ENCODE results near the gene HES5. TPM values are rescaled to one million over a fixed set of nuclear protein-coding genes. Genes with fewer than 3 reads are reported as not detected.

The HES5 gene
- total and polyA plus RNA-seq, 2 of the 4 experiments (the other 2 are of a cell fraction) = not detected

GRCh38 chr1:2559509-2560298, 29.6 kb upstream of the HES5 start:
- BruUV-seq (replicated peaks) = no TSS peak
- no peak overlapping the region for H2BK20ac ChIP-seq (ENCODE audit: low read depth, low read length)
- intact Hi-C loops (cut with micrococcal nuclease) = no loop called here
- in situ Hi-C loops (cut with MboI; ENCODE audit: low sequenced_read_pairs) = no loop called here
- peaks cover 3% of the 10 kb centered on the region; the same call in 1 of the 2 replicates for H3K27me3 ChIP-seq (ENCODE audit: control insufficient read depth, insufficient read depth, low read length)
- H3K9me1 ChIP-seq (ENCODE audit: insufficient read depth, low read length) = no peaks in the 10 kb centered on the region
- H2AFZ ChIP-seq (replicated peaks; ENCODE audit: low read length, poor library complexity) = no peak overlapping the region
- no peak overlapping the region for H3K56ac ChIP-seq (ENCODE audit: extremely low read depth, insufficient read depth, low read length)
- dilution Hi-C loops (cut with HindIII; ENCODE audit: low sequenced_read_pairs, unreplicated experiment) = no loop called here
- no peaks in the 10 kb centered on the region for H3K4me1 ChIP-seq (ENCODE audit: control insufficient read depth, insufficient read depth, low read length)
- POLR2A ChIA-PET (ENCODE audit: unreplicated experiment) = no interaction called here
- no peak overlapping the region for H3K4me2 ChIP-seq (ENCODE audit: low read depth, low read length)
- H4K20me1 ChIP-seq (ENCODE audit: insufficient read depth, low read length) = no peaks in the 10 kb centered on the region
- H2BK120ac ChIP-seq (ENCODE audit: low read depth, low read length) = no peak overlapping the region
- H3K18ac ChIP-seq (ENCODE audit: low read depth, low read length) = no peak overlapping the region
- no peaks in the 10 kb centered on the region for H3K36me3 ChIP-seq (ENCODE audit: control insufficient read depth, insufficient read depth, low read length)
- 70% methylated on average over 7 of the region's 35 CpGs; no CpG with 5 or more reads in 1 of the 2 experiments for WGBS, 2 experiments (ENCODE audit: extremely low coverage in 2 of 2, insufficient read length in 1 of 2)
- TF ChIP-seq RFX5 (IDR thresholded peaks at IDR 0.05; ENCODE audit: low read depth, low read length) = no peak
- no peak for TF ChIP-seq FOS (IDR thresholded peaks at IDR 0.05; ENCODE audit: low read depth, low read length)
- no peak for TF ChIP-seq MXI1 (IDR thresholded peaks at IDR 0.05; ENCODE audit: borderline replicate concordance, low read depth, low read length)
- TF ChIP-seq RAD21 (IDR thresholded peaks at IDR 0.05; ENCODE audit: low read length) = no peak
- no peak for TF ChIP-seq MAFK (IDR thresholded peaks at IDR 0.05; ENCODE audit: low read depth, low read length)
- no peak overlapping the region for H4K5ac ChIP-seq (ENCODE audit: low read depth, low read length)
- no peak overlapping the region for H3K9ac ChIP-seq (ENCODE audit: low read depth, low read length)
- H3K4me3 ChIP-seq (ENCODE audit: insufficient read depth, low read depth, low read length) = no peak overlapping the region
- DNase-seq = no peak
- H4K8ac ChIP-seq (ENCODE audit: low read depth in 2 of 2, low read length in 2 of 2) = no peak overlapping the region
- no peak overlapping the region for H3K27ac ChIP-seq (ENCODE audit: insufficient read depth, low read length)
- H2BK5ac ChIP-seq (ENCODE audit: low read depth, low read length, poor library complexity, severe bottlenecking) = no peak overlapping the region
- H3K79me1 ChIP-seq (ENCODE audit: low read depth in 1 of 2, low read length in 2 of 2) = no peaks in the 10 kb centered on the region
- no peak overlapping the region for H3K4ac ChIP-seq (ENCODE audit: low read depth, low read length)
- no peaks in the 10 kb centered on the region for H3K9me3 ChIP-seq (ENCODE audit: control insufficient read depth, insufficient read depth, low read length)
- no peak overlapping the region for H2BK15ac ChIP-seq (ENCODE audit: low read depth, low read length)
- no peak overlapping the region for H3K23ac ChIP-seq (ENCODE audit: low read depth, low read length)
- CTCF ChIA-PET = no interaction called here
- ATAC-seq (ENCODE audit: low read depth) = no peak
- no peak overlapping the region for H2AK5ac ChIP-seq (ENCODE audit: low read depth, low read length)
- H2AK9ac ChIP-seq (replicated peaks; ENCODE audit: low read depth, low read length, poor library complexity) = no peak overlapping the region
- H4K91ac ChIP-seq (ENCODE audit: insufficient read depth, low read depth, low read length) = no peak overlapping the region
- no peak overlapping the region for H3K14ac ChIP-seq (replicated peaks; ENCODE audit: low read depth, low read length)
